ENCODE measurements around the gene AGBL1.

AGBL1 gene

GRCh38 chr15:86162641-86163040 lies 83.0 kb downstream of the AGBL1 start:
- in situ Hi-C loops (cut with HindIII; ENCODE audit: low sequenced_read_pairs) = no loop called here

DNA sequence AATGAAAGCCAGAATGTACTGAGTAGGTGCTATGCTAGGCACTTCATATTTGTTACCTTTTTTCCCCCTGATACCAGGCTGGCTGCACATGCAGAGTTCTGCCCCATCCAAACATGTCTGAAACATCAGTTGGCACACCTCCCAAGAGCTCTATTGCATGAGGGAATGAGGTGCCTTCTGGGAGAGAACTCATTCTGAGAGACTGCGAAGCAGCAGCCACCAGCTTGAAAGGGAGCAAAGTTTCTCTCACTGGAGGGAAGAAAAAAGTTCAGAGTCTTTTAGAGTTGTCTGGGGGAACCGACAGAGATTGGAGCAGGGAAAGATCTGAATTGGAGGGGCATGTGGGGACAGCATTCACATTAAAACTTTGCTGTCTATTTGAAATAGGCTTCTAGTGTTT lies 84.1 kb downstream of the AGBL1 start:
- in situ Hi-C loops (cut with HindIII; ENCODE audit: low sequenced_read_pairs) = no loop called here

GRCh38 chr15:86164232-86164898 lies 84.7 kb downstream of the AGBL1 start:
- in situ Hi-C loops (cut with HindIII; ENCODE audit: low sequenced_read_pairs) = no loop called here

DNA sequence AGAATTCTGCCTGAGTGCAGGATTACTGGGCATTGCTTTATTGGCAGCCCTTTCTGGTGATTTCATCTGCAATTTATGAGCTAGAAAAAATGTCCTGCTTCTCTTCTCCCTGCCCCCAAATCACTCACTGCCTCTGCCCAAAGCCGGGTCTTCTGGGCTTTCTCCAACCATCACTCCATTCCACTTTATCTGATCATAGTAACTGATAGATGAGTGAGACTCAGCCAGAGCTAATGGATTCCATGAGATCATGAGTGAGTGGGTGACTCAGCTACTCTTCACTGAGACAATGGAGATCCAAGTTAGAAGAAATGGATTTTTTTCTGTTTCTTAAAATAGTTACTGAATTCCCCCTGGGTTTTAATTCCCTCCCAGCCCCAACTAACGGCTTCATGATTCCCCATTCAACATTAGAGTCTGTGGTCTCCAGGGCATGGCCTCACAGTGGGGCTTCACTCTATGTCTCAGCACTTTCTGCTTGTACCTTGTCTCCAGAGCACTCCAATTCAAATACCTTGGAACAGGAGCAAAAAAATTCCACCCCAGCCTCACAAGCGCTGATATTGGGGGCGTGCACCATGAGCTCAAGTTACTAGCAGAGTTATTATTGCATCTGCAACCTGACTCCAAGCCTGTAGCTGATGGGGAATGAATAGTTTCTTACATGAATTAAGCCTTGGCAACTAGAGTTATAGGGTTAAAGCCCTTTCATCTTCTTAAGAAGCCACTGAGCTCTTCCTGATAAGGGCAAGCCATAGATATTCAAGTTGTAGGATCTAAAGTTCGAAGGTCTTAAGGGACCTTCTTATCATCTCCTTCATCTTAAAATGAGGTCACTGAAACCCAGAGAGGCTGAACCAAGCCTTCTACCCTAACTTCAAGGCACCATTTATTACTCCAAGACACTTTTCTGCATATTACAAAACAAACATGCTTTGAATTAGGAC lies 85.9 kb downstream of the AGBL1 start:
- in situ Hi-C loops (cut with HindIII; ENCODE audit: low sequenced_read_pairs) = no loop called here

- in situ Hi-C loops (cut with HindIII; ENCODE audit: low sequenced_read_pairs) = no loop called here
Observed at GRCh38 chr15:86167841-86168240, 88.2 kb downstream of the AGBL1 start.

- in situ Hi-C loops (cut with HindIII; ENCODE audit: low sequenced_read_pairs) = no loop called here
Observed at GRCh38 chr15:86178845-86179244, 99.2 kb downstream of the AGBL1 start.

GRCh38 chr15:86183596-86184491 lies 104.2 kb downstream of the AGBL1 start:
- in situ Hi-C loops (cut with HindIII; ENCODE audit: low sequenced_read_pairs) = no loop called here

DNA sequence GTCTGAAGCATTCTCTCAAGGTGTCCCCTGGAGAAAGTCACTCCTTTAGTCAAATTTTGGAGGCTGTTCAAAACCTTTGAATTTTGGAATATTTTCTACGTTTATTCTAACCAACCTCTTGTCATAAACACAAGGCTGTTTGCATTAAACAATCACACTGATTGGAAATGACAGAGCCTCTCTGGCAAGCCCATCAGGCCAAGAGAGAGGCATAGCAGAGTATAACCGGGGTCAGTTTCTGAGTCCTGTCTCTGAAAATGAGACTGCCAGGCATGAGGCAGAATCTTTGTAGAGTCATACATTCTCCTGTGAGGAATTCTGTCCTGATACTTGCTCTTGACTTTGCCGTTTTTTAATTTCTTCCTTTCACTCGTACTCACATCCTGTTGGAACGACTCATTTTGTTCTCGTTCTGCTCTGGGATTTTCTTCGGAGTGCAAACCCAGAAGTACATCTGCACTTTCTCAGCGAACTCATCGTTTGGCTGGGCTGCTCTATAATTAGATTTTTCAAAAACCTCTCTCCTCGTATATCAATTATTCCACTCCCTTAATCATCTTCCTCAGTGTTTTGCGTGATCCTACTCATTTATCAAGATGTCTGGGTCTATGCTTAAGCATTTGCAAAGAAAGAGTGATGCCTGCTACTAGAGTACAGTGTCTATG lies 114.2 kb downstream of the AGBL1 start:
- in situ Hi-C loops (cut with HindIII; ENCODE audit: low sequenced_read_pairs) = no loop called here

DNA sequence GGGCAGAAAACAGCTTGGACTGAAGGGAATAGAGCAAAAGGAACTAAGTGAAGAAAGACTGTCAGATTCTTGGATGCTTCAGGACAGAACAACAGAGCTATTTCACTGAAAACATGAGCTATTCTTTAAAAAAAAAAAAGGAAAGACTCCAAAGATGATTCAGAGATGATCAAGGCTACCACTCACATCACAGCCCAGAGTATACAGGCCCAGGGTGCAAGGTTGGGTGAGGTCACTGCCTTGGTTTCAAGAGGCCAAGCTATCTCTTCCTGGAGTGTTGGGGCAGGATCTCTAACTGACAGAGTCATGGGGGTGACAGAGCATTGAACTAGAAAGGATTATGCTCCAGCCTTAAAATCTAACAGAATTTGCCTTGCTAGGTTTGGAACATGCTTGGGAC lies 118.1 kb downstream of the AGBL1 start:
- in situ Hi-C loops (cut with HindIII; ENCODE audit: low sequenced_read_pairs) = no loop called here

- in situ Hi-C loops (cut with HindIII; ENCODE audit: low sequenced_read_pairs) = no loop called here
Observed at GRCh38 chr15:86199467-86200145, 119.9 kb downstream of the AGBL1 start.

DNA sequence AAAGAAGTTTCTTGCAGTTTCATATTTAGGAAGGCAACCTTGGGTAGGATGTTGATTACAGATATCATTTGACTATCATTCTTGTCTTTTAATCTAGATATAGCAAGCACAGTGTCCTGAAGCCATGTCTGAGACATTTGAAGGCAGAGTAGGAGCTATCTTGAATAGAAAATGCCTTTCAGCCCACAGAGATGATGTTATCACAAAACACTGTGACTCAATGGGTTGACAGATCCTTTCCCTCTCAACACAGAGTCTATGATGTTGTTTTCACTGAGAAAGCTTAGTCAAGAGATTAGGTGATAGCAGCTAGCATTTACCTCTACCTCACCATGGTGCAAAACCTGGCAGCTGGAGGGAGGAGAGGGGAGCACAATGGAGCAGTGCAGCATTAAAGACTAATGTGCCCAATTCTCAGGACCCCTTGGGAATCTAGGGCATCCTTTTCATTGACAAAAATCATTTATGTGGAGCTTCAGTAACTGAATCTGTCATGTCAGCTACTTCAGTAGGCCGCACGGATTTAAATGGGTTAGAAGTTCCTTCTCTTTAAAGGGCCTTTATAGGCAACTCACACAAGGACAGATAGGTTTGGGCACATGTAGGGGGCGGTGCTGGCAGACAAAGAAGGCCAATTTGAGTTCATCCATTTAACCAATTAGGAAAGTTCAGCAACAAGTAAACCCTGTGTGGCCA lies 121.8 kb downstream of the AGBL1 start:
- in situ Hi-C loops (cut with HindIII; ENCODE audit: low sequenced_read_pairs) = no loop called here

DNA sequence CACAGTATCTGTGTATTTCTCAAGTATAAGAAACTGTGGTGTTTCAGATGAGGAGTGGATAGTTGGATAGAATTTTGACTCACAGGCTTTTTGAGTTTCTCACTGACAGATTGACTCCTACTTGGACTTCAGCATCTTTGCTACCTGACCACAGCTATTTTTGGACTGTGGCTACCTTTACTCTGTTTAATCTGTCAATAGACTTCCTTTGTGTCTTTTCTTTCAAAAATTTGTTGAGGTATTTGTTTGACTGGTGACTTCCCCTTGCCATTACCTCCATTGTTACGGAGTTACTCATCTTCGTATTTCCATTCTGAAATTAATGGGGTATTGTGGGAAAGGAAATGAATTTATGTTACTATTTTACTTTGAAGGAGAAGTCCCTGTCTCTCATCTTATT lies 123.8 kb downstream of the AGBL1 start:
- in situ Hi-C loops (cut with HindIII; ENCODE audit: low sequenced_read_pairs) = no loop called here

DNA sequence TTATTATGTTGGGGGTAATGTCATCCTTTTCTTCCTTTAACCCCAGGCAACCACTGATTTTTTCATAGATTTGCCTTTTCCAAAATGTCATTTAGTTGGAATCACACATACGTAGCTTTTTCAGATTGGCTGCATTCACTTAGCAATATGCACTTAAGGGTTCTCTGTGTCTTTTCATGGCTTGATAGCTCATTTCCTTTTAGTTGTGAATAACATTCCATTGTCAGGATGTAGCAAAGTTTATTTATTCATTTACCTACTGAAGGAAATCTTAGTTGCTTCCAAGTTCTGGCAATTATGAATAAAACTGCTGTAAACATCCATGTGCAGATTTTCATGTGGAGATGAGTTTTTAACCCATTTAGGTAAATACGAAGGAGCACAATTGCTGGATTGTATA lies 125.4 kb downstream of the AGBL1 start:
- in situ Hi-C loops (cut with HindIII; ENCODE audit: low sequenced_read_pairs) = no loop called here

GRCh38 chr15:86213420-86213819 lies 133.7 kb downstream of the AGBL1 start:
- in situ Hi-C loops (cut with HindIII; ENCODE audit: low sequenced_read_pairs) = no loop called here

GRCh38 chr15:86213888-86214287 lies 134.2 kb downstream of the AGBL1 start:
- in situ Hi-C loops (cut with HindIII; ENCODE audit: low sequenced_read_pairs) = no loop called here

DNA sequence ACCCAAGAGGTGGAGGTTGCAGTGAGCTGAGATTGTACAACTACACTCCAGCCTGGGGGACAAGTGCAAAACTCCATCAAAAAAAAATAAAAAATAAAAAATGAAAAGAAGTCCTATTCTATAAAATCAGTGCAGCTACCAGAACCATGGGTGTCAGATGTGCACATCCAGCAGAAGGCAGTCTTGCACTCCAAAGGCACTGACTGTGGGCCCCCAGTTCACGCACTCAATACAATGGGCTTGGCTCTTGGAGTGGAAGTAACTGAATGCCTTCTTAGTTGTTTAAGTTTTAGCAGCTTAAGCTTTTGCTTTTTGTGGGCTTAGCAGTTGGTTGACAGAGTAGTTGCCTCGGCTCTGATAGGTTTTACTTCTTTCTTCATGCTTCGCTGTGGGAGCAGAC lies 141.4 kb downstream of the AGBL1 start:
- in situ Hi-C loops (cut with HindIII; ENCODE audit: low sequenced_read_pairs) = no loop called here

GRCh38 chr15:86229306-86229705 lies 149.6 kb downstream of the AGBL1 start:
- in situ Hi-C loops (cut with HindIII; ENCODE audit: low sequenced_read_pairs) = no loop called here

GRCh38 chr15:86229936-86230335 lies 150.3 kb downstream of the AGBL1 start:
- in situ Hi-C loops (cut with HindIII; ENCODE audit: low sequenced_read_pairs) = no loop called here

DNA sequence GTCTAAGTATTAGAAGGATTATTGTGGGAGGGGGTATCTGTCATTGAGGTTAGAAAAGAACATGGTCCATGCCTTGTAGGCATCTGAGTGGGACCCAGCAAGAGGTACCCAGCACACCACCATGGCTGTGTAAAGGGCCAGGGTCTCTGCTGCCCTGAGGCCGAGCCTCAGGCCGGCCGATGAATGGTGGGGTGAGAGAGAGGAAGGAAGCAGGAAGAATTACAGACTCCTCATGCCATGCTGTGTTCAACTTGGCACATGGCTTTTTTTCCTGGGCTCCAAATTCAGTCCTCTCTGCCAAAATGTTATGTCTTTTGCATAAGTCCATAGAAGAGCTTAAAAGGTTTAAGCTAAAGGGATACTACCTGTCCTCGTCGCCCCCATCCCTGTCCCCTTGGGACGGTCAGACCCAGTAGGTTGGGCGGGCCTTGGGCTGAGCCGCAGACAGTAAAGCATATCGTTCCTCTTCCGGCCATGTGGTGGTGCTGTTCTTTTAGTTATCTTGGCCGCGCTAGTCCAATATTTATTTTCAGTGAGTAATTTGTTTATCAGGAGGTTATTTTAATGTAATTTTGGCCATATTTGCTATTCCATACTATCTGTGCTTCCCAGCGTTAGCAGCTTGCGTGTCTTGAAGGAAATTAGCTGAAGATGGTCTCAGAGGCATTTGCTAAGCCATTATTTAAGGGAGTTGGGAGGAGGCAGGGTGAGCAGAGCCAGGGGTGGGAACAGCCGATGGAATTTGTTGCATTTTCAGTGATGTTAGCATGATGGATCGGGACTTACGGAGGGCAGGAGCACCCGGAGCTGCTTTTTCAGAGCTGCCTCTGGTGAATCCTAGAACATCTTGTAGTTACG lies 152.4 kb downstream of the AGBL1 start:
- in situ Hi-C loops (cut with HindIII; ENCODE audit: low sequenced_read_pairs) = no loop called here

Data from DLD1 (cell line).